GM18870 (cell line): Measurements from ENCODE around the gene PROK1.
"Not testable (repeated sequence)": the region's sequence is repeated elsewhere in the genome, so short reads cannot be mapped to it uniquely, and the experiment has no call there.

ENCODE experiments used
- ATAC-seq: cut with Tn5 transposase; IDR thresholded peaks from one replicate; pipeline ENCODE4 v1.9.1; 2021; ENCODE audit warnings: moderate library complexity; ENCODE audit not compliant: unreplicated experiment

PROK1 gene, protein sequence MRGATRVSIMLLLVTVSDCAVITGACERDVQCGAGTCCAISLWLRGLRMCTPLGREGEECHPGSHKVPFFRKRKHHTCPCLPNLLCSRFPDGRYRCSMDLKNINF

DNA sequence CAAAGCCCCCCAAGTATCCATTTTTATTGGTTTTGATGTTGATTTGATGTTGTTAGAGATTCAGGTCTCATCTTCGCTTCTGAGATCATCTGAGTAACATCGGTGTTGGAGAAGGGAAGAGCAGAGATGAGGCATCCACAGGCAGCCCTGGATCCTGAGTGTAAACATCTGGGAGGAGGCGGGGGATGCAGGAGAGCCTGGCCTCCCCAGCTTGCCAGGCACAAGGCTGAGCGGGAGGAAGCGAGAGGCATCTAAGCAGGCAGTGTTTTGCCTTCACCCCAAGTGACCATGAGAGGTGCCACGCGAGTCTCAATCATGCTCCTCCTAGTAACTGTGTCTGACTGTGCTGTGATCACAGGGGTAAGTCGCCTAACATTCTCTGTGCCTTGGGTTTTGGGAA, at the start of gene PROK1:
PROK1 (plus strand) TSS at position 221 of the 400 bp plus-strand sequence; CDS start at position 289, 68 bp downstream.
- no peak for ATAC-seq

- ATAC-seq: no peak
These were observed 47.1 kb upstream of the PROK1 start for GRCh38 chr1:110403805-110404204.

DNA sequence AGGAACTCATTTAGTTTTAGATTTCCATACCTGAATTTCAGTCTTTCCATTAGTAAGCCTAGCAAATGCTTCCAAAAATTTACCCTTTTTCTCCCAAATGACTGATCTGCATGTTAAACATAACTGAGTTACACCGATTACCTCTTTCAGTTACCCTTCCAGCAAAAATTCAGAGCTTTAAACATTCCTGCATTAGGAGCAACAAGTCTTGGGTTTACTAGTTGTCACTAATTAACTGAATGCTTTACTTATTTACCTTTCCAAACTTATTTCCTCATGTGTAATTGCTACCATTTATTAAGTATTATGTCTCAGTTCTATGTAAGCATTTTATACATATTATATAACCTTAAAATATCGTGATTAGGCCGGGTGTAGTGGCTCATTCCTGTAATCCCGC, 46.5 kb upstream of the PROK1 start:
- no peak for ATAC-seq

GRCh38 chr1:110406407-110406806, 44.5 kb upstream of the PROK1 start:
- not testable (repeated sequence) for ATAC-seq

DNA sequence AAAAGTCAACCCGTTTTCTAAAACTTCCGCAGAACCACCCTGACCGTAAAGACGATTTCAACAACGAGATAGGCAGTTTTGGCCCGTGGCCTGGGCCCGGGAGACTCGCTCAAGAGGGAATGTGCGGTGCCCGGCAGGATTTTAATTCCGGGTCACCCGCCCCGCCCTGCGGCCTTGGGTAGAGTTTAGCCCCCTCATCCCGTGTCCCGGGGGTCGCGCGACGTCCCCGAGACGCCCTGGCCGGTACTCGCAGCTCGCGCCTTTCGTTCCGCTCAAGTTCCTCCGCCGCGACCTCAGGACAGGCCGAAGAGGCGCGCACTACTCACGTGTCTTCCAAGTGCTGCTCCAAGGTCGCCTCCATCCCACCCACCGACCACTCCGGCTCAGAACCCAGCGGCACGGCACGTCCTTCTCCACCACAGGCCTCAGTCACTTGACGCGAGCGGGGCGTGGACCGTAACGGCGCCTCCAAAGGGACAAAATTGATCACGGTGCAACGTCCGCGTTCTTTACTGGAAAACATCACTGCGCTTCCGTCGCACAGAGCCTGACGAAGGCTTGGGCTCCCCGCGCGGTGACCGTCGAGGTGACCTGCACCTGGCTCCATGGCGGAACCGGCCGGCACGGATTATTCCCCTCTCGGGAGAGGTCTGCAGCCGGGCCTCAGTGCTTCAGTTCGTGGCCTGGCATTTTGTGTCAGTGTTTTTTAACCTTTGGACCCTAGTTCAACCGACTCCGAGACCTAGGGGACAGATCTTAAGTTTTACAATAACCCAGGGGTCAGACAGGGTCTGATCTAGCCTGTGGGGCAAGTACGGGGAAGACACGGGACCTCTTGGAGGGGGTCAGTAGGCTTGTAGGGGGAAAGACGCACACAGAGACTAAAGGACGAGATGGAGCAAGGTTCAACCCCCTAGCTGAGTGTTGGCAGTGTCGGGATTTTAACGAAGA, 43.4 kb upstream of the PROK1 start, which contains the start of gene LAMTOR5:
LAMTOR5 (minus strand) TSS at position 435 of the 951 bp plus-strand sequence; CDS start at position 361, 74 bp downstream.
- ATAC-seq: peak; percentile 66

- no peak for ATAC-seq
These were observed 42.5 kb upstream of the PROK1 start for GRCh38 chr1:110408488-110408887.

- no peak for ATAC-seq
These were observed 41.6 kb upstream of the PROK1 start for GRCh38 chr1:110409316-110409715.

DNA sequence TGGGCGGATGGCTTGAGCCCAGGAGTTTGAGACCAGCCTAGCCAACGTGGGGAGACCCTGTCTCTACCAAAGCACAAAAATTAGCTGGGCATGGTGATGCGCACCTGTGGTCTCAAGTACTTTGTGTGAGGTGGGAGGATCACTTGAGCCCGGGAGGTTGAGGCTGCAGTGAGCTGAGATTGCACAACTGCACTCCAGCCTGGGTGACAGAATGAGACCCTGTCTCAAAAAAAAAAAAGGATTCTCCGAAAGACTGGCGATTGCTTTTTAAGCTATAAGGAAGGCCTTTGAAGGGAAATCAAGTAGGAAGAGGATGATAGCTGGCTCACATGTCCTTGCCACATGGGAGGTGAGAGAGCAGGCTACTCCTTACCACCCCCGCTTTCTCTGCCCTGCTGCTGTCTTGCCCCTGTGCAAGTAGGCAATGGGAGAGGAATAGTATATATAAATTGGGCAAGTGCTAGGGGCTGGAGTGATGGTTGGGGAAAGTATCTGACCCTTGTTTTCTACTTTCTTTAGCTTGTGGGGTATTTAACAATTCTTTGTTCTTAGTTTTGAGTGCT, 39.7 kb upstream of the PROK1 start:
- ATAC-seq: no peak

DNA sequence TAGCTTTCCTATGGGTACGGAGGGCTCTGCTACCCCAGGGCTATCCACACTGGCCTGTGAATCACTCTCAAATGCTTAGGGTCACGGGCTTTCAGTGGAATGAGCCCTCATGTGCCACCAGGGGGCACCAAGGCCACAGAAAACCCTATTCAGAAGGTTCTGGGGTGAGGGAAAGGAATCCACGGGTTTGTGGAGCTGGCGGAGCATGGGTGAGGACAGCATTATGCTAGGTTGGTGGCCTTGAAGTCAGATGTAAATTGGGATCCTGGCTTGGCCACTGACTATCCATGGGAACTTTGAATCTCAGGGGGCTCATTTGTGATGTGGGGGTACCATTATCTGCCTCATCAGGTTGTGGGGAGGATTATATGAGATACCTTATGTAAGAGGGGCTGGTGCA, 38.4 kb upstream of the PROK1 start:
- no peak for ATAC-seq

DNA sequence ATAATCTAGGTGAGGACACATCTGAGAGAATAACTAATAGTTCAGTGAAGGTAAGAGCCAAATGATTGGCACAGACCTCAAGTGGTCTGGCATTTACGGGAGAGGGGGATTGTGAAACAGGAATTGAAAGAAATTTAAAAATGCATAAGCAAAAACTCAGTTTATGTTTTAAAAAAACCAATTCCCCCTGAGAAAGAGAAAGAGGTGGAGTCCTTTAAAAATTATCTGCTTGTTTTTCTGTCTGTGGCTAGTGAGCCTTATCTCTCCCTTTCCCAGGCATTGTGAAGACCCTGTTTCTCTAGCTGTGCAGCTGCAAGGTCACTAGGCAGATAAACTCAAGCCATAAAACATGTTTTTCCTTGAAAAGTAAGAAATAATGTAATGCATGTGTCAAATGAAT, 37.9 kb upstream of the PROK1 start:
- ATAC-seq: not testable (repeated sequence)

- no peak for ATAC-seq
These were observed 32.2 kb upstream of the PROK1 start for GRCh38 chr1:110418729-110419128.

GRCh38 chr1:110420023-110420662, 30.8 kb upstream of the PROK1 start:
- ATAC-seq: no peak

DNA sequence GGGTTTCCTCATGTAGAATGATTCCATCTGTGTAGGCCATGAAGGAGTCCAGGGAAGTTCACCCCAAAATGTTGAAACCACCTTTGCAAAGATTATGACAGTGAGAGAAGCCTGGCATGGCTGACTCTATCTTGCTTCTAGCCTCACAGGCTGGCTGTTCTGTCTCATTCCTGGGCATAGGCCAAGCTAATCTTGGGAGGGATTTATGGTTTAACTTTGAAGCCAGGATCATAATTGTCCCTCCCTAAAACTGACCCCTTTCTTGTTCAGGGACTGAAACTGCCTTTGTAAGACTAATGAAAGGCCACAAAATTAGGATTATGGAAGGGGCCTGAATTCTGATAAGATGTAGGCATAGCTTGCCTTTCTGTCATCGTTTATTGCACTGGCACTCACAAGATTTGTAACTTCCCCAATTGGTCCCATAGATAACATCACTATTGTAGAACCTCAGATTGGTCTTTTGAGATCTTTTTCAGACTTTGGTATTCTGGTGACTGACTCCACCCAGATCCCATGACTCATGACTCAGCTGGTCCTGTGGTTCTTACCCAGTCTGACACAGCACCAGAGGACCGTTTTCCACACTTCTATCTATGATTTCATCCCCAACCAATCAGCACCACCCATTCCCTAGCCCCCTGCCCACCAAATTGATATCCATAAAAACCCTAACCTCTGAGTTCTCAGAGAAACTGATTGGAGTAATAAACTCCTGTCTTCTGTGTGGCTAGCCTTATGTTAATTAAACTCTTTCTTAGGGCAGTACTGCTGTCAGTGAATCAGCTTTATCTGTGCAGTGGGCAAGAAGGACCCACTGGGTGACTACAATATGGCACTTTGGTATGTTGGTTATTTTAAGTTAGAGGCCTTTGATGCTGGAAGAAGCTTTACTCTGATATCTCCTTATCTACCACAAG, 29.8 kb upstream of the PROK1 start:
- no peak for ATAC-seq

DNA sequence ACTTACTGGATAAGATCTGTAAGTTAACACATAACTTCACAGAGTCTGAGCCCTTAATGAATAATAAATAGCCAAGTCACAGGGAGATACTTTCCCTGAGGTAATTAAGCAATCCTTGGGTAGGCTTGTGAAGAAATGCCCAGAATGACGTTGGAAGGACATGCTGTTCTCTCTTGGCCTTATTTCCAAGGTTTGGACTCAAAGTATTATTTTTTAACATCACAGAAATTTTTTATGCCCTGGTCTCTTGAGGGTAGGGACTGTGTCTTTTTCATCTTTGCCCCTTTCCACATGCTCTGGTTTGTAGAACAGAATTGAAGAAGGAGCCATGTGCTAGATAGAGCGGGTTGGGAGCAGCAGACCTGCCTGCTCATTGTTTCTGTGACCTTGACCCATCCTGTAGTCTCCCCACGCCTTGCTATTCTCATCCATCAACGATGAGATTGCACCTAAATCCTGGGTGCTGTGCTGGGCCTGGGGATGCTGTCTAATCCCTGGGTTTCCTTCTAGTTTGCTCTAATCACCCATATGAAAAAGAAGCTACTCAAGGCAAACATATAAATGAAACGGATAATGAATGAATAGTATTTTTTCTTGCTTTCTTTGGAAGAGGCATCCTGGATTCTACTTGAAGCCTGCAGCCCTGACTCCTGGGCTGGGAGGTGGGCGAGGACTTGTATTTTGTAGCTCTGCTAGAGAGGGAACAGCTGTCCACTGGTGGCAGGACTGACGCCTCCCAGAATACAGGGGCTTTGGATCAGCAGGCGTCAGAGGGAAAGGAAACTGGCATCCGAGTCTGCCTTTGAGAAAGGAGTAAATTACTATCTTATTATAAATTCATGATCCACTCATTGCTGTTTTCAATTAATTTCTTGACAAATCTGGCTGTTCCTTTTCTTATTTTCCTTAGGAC, 26.0 kb upstream of the PROK1 start:
- no peak for ATAC-seq

DNA sequence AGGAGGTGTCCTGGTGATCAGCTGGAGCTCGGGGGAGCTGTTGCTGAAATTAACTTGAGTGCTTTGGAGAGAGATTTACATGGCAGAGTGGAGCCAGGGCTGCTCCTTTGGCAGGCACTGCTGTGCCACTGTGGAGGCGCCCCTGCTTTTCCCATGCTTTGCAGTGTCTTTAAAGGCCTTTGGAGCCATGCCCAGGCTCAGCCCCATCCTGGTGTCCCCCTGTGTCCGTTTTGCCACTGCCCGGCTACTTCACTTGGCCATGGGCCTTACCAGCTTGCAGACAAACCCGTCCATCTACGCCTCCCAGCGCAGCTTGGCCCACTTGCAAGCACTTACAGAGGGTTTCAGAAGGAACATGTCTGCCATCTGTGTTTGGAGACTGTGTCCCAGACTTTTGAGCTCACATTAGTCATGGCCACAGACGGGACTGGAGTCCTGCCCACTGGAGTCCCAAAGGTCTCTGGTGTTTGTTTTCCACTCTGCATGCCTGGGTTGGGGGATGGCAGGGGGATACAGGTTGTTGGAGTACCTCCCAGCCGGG, 25.3 kb upstream of the PROK1 start:
- no peak for ATAC-seq

DNA sequence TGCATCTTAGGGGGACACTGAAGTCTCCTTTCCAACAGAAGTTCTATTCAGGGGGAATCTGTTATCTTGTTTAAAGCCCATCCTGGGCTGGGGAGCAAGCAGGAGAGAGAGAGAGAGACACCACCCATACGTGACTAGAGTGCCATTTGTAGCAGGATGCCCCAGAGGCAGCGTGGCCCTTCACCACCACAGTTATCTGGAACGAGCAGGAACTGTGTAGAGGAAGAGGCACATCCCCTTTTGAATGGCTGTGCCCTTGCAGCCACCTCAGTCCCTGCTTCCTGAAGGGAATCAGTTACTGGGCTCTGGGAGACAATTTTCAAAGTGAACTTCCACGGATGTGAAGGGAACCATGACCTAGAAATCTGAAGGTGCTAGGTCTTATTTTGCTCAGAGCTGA, 24.1 kb upstream of the PROK1 start:
- no peak for ATAC-seq

DNA sequence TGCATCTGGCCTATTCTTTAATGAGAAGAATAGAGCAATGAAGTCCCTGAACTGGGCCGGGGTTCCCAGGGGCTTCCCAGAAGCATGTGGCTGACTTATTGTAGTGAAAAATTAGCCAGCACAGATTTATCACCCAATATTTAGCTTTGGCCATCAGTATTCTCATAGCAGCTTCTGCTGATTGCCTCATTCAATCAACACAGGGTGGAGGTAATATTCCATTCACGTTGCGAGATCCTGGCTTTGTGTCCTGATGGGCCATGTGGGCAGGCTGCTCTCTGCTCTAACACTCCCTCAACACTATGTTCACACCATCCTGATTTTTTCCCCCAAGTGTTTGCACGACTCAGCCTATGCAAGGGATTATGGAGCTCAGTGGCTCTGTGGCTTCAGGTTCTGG, 22.0 kb upstream of the PROK1 start:
- no peak for ATAC-seq

GRCh38 chr1:110430366-110430765, 20.6 kb upstream of the PROK1 start:
- no peak for ATAC-seq

DNA sequence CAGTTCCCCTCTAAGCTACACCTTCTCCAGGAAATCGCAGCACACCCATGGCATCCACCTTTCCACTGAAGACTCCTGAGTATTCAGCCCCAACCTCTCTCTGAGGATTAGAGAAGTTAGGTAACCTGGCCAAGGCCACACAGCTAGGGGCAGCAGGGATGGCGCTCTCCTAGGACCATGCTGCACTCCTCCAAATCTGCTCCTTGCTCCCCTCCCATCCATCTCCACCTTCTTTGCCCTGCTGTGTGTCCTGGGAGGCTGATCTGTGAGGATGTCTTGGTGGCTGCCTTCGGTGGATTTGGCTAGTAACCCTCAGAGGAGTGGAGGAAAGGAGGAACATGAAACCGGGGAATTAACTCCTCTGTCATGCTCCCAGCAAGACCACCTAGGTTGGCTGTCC, 20.0 kb upstream of the PROK1 start:
- ATAC-seq: no peak
